ENCODE data around the gene RBM6.

The RBM6 gene

DNA sequence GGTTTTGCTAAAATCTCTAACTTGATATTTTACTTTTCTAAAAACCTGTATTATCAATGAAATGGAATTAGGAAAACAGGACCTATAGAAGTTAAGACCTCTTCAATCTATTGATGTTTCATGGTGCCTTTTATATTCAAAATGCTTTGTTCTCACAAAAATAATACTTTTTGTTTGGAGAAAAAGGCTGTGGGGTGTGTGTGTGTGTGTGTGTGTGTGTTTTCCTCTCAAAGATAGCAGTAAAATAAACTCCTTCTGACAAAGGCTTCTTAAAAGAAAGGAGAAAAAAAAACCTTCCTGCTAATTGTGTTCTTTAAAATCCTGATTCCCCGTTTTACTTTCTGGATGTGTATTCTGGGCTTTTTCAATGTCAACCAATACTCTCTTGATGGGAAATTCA lies 54.5 kb downstream of the RBM6 start:
- no peak overlapping the region for H3K4me3 ChIP-seq (ENCODE audit: low read depth, low read length)
- TF ChIP-seq, protein P1, sequence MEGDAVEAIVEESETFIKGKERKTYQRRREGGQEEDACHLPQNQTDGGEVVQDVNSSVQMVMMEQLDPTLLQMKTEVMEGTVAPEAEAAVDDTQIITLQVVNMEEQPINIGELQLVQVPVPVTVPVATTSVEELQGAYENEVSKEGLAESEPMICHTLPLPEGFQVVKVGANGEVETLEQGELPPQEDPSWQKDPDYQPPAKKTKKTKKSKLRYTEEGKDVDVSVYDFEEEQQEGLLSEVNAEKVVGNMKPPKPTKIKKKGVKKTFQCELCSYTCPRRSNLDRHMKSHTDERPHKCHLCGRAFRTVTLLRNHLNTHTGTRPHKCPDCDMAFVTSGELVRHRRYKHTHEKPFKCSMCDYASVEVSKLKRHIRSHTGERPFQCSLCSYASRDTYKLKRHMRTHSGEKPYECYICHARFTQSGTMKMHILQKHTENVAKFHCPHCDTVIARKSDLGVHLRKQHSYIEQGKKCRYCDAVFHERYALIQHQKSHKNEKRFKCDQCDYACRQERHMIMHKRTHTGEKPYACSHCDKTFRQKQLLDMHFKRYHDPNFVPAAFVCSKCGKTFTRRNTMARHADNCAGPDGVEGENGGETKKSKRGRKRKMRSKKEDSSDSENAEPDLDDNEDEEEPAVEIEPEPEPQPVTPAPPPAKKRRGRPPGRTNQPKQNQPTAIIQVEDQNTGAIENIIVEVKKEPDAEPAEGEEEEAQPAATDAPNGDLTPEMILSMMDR (IDR thresholded peaks at IDR 0.05; ENCODE audit: low read depth, low read length), result no peak

- H3K4me3 ChIP-seq (ENCODE audit: low read depth, low read length), result no peak overlapping the region
- TF ChIP-seq, protein P1 (IDR thresholded peaks at IDR 0.05; ENCODE audit: low read depth, low read length), result no peak
Measured at GRCh38 chr3:49996016-49996415, 56.1 kb downstream of the RBM6 start.

DNA sequence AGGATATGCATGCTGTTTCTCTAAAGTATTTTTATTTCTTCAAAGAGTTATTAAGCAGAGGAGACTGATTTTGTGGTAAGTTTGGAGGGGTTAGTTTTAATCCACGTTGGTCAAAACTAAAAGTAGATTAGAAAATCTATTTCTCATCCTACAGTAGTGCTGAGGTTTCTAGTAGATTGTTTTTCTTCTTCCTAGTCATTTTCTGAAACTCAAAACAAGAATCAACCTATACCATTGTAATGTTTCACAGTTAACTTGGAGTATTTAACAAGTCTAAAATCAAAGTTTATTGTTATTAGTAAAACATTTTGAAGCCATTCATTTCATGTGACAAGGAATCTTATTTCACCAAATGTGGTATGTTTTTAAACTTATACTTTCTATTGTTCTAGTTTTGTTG lies 57.9 kb downstream of the RBM6 start:
- TF ChIP-seq, protein P1 (IDR thresholded peaks at IDR 0.05; ENCODE audit: low read depth, low read length), result no peak
- H3K4me3 ChIP-seq (ENCODE audit: low read depth, low read length), result no peak overlapping the region

DNA sequence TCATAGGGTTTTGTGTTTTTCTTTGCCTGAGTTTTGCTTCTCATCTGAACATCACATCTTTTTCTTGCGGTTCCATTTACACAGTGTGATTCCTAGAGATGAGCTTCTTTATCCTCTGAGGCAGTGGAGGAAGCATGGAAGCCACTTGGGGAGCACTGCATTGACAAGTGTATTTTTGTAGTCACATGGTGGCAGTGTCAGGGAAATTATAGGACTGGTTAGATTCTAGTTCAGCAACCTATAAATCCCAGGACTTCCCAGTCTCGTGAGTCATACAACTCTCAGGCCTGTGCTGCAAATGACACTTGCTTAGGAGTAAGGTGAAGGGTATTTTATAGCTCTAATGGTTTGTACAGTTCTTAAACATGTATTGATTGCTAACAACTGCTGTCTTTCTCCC lies 58.4 kb downstream of the RBM6 start:
- no peak overlapping the region for H3K4me3 ChIP-seq (ENCODE audit: low read depth, low read length)
- TF ChIP-seq, protein P1 (IDR thresholded peaks at IDR 0.05; ENCODE audit: low read depth, low read length), result no peak

- TF ChIP-seq, protein P1 (IDR thresholded peaks at IDR 0.05; ENCODE audit: low read depth, low read length), result no peak
- no peak overlapping the region for H3K4me3 ChIP-seq (ENCODE audit: low read depth, low read length)
Measured at GRCh38 chr3:50001511-50001910, 61.6 kb downstream of the RBM6 start.

GRCh38 chr3:50003216-50003615 lies 63.3 kb downstream of the RBM6 start:
- TF ChIP-seq, protein P1 (IDR thresholded peaks at IDR 0.05; ENCODE audit: low read depth, low read length), result no peak
- no peak overlapping the region for H3K4me3 ChIP-seq (ENCODE audit: low read depth, low read length)

DNA sequence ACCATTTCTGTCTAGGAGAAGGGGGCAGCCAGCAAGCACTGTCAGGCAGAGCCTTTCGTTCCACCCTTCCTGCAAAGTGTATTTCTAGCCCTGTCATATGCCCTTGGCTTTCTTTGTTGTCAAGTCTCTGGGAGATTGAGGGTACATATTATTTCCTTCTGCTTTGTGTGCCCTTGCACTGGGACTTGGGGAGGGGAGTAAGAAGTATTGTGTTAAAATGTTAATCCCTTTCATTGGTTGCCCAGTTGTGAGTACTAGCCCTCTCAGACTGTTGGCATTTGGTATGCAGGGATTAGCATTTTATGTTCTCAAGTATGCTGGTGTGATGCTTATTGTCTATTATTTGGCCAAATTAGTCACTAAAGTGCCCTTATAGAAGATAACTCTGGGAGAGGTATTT lies 63.9 kb downstream of the RBM6 start:
- TF ChIP-seq, protein P1 (IDR thresholded peaks at IDR 0.05; ENCODE audit: low read depth, low read length), result no peak
- no peak overlapping the region for H3K4me3 ChIP-seq (ENCODE audit: low read depth, low read length)

Data from WI38 (cell line).